ENCODE measurements around the gene THSD4.
"Not testable (repeated sequence)": the region's sequence is repeated elsewhere in the genome, so short reads cannot be mapped to it uniquely, and the experiment has no call there.

THSD4 gene

DNA sequence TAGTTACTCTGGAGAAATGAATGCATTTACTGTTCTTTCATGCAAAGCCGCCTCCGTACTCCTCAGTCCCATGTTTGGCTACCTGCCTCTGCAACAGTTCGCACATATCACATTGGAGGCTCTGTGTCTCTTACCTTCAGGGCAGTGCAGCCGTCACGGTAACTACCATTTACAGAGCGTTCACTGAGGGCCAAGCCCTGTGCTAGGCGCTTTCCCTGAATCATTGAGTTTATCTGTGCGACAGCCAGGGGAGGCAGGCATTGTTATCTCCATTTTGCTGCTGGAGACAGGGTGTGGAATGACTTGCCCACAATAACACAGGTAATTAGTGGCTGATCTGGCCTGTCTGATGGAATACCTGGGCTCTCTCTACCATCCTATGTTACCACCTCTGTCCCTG lies 115.0 kb downstream of the THSD4 start:
- DNase-seq = no peak

DNA sequence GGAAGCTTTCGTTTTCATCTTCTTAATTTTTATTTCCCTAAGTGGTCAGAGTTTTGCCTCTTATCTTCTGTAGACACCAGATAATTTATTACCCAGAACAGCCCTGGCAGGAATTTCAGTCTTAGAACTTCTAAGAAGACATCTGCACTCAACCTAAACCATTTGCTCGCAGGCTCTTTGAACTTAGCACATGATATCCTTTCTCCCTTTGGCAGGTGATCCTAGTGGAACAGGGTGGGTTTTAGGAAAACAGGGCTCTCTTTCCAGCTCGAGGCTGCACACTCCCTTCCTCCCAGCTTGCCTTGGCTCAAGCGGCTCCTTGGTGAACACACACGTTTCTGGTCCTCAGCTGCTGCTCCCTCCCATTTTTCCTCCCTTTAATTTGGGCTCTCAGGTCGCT lies 116.5 kb downstream of the THSD4 start:
- DNase-seq = no peak

- DNase-seq = no peak
Observed at GRCh38 chr15:71232411-71232810, 117.1 kb downstream of the THSD4 start.

- no peak for DNase-seq
Observed at GRCh38 chr15:71237456-71238188, 122.4 kb downstream of the THSD4 start.

DNA sequence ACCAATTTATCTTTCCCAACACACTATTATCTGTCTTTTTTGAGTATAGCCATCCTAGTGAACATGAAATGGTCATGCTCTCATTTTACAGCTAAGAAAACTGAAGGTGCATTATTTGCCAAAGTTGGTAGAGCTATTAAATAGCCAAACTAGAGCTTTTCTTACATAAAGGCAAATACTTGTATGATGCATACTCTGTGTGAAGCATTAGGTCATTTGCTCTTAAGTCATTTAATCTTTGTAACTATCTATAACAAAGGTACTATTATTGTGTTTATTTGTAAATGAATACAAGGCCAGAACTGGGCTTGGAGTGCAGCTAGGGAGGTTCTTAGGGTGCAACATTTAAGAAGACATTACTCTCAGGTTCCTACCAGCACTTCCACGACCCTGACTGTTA lies 123.7 kb downstream of the THSD4 start:
- DNase-seq = no peak

- no peak for DNase-seq
Observed at GRCh38 chr15:71239592-71240364, 124.5 kb downstream of the THSD4 start.

- no peak for DNase-seq
Observed at GRCh38 chr15:71242292-71242691, 127.0 kb downstream of the THSD4 start.

DNA sequence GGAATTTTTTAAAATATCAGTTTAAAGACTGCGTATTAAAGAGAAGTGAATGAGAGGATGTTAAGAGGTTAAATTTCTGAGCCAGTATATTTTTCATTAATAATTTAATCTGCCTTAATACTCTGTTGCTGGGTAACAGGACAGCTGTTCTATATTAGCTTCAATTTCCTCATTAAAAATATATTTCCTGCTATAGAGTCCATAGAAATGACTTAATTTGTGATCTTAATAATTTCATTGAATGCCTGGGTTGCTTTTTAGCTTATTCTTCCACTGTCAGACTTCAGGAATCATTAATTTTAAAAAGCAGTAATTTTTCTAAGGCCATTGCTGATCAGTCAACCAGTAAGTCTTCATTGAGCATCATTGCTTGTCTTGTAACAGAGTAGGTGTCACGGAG lies 129.0 kb downstream of the THSD4 start:
- no peak for DNase-seq

DNA sequence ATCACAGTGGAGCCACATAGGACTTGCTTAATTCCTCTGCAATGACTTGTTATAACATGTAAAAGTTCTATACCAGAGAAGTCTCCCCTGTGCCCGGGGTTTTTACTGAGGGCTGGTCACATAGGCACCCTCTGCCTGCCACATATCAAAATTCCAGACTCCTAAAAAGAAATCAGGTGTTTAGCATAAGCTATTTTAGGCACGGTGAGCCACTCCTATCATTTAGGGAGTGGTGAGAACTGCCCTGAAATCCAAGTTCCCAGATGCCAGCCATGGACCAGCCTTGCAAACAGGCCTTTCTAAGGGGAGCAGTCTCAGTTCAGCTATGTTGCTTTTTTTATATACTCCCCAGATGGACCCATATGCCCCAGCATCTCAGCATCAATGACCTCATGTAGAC lies 130.3 kb downstream of the THSD4 start:
- no peak for DNase-seq

DNA sequence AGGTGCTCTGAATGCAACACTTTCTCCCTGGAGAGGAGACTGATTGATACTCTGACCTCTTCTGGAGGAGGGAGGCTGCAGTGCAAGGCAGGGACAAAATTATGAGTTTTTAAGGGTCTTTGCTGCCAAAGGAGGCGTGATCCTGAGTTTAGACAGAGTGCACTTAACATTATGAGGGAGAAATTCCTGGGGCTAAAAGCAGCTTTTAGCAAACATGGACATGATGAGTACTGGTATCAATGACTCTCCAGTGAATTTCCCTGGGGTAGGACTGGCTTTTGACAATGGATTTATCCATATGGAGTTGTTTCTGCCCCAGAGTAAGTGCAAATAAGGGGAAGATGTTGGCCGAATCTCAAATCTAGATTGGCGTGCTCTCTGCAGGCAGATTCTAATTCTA lies 133.1 kb downstream of the THSD4 start:
- DNase-seq = no peak

- DNase-seq = no peak
Observed at GRCh38 chr15:71249986-71250385, 134.7 kb downstream of the THSD4 start.

GRCh38 chr15:71250936-71251583 lies 135.8 kb downstream of the THSD4 start:
- DNase-seq = no peak

DNA sequence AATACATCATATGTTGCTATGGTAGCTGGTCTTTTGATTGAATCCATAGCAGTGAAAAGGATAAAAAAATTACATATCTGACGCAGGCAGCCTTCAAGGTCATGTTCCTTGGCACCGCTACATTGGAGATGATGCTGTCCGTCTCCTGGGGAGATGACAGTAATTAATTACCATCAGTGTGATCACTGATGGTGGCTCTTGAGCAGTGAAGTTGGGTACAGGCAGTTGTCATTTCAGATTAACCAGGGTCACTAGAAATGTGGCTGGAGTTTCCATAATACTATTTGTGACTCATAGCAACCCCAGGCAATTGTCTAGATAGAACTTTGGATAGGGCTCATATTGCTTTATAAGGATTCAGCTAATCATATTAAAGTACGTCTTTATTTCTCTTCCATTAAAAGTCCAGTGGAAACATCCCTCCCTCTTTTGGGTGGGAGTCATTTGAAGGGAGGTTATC lies 136.3 kb downstream of the THSD4 start:
- DNase-seq = no peak

GRCh38 chr15:71252044-71252739 lies 136.9 kb downstream of the THSD4 start:
- DNase-seq = no peak

DNA sequence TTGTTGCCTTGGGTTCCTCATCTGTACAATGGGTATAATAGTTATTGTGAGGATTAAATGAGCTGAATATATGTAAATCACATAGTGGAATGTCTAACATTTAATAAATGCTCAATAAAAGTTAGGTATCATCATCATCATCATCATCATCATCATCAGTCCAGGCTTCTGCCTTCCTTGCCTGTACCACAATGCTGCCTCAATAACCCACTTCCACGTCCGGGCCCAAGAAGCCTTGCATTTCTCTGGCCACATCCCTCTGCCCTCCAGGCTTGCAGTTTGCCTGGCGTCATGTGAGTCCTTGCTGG lies 137.4 kb downstream of the THSD4 start:
- no peak for DNase-seq

- DNase-seq = no peak
Observed at GRCh38 chr15:71254491-71254890, 139.2 kb downstream of the THSD4 start.

DNA sequence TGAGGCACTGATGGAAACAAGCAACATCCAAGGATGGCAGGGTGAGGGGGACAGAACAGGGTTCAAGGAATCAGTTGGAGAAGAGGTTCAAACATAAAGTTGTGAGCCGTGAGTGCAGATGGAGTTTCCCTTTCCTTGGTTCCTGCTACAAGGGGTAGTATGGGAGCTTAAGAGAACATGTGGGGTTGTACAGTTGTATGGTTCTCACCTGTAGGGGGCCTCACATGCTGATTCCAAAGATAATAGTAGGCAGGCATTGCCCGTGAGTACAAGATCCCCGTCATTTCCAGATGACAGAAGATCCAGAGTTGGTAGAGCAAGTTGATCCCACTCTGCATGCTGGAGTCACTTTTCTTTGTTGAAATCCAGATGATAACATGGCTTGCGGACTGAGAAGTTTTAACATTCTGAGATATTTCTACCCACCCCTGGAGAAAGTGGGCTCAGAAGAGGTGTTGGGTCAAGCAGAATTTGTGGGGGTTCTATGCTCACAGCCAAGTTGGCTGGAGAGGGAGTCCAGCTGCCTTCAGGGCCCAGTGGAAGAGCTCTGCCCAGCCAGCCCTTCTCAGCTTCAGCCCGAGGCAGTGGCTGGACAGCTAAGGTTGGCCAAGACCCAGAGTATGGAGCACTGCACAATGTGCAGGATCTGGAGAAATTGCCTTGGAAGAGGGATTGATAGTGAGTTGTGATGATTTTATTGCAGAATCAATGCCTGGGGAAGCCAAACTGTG lies 141.8 kb downstream of the THSD4 start:
- DNase-seq = no peak

DNA sequence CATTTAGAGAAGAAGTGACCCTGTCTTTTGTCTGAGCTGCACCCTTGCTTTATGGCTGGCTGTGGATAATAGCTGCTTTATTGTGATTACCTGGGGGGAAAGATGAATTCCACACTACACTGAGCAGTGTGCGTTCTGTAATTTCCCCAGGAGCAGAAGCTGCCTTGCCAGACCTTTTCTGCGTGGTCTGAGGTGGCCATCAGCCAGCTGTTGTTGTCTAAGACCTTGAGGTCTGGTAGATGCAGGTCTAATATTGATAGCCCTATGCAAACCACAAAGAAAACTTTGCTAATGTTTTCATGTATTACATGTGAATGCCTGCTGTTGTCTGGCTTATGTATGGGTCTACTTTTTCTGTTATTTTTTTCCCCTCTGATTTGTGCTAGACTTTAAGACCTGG lies 144.6 kb downstream of the THSD4 start:
- DNase-seq = no peak

- DNase-seq = no peak
Observed at GRCh38 chr15:71261418-71261817, 146.1 kb downstream of the THSD4 start.

DNA sequence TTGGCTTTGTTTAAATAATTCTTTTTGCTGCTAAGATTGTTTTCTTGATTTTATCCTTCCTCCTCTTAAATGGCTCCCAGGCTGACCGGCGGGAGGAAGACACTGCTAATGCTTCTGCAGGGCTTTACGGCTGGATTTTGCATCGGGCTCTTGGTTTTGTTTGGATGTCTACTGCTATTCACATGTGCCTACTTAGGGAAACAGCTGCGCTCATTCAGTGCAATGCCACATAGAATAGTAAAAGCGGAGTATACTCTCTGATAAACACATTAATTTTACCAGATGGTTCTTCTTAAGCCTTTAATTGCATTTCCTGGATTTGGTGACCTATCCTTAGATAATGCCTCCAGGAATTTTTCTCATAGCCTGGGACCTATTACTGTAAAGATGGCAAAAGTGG lies 146.6 kb downstream of the THSD4 start:
- no peak for DNase-seq

- DNase-seq = no peak
Observed at GRCh38 chr15:71262599-71262998, 147.3 kb downstream of the THSD4 start.

DNA sequence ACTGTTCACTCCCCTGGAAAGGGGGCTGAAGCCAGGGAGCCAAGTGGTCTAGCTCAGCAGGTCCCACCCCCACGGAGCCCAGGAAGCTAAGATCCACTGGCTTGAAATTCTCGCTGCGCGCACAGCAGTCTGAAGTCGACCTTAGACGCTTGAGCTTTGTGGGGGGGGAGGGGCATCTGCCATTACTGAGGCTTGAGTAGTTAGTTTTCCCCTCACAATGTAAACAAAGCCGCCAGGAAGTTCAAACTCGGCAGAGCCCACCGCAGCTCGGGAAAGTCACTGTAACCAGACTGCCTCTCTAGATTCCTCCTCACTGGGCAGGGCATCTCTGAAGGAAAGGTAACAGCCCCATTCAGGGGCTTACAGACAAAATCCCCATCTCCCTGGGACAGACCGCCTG lies 150.3 kb downstream of the THSD4 start:
- not testable (repeated sequence) for DNase-seq

GRCh38 chr15:71271327-71271726 lies 156.1 kb downstream of the THSD4 start:
- no peak for DNase-seq
